ENCODE results near the gene CASR.

- TF ChIP-seq EZH2 (IDR thresholded peaks at IDR 0.05; ENCODE audit: borderline replicate concordance, low read length) (no peak), CTCF (IDR thresholded peaks at IDR 0.05; ENCODE audit: low read length) (no peak)
Observed at GRCh38 chr3:122200661-122201060, 17.2 kb downstream of the CASR start.

Data from OCI-LY1 (cell line).